M059J (cell line): ENCODE results near the gene KIF21B. TPM values are rescaled to one million over a fixed set of nuclear protein-coding genes. Genes with fewer than 3 reads are reported as not detected.
"Not testable (repeated sequence)": the region's sequence is repeated elsewhere in the genome, so short reads cannot be mapped to it uniquely, and the experiment has no call there.

Source experiments
- DNase-seq: peaks from one replicate; pipeline ENCODE4 v3.0.0-alpha.2; 2012; ENCODE audit warnings: low read depth
- total RNA-seq: library from RNA; depleted of rRNA; stranded (reverse); fragments of >200 nt; shearing (Covaris generic); gene quantifications from 2 replicates; pipeline ENCODE4 v1.2.3, GENCODE V29; 2014; rRNA removed

KIF21B gene
- total RNA-seq, 1 experiment from 2014 or later: 1.2 TPM

DNA sequence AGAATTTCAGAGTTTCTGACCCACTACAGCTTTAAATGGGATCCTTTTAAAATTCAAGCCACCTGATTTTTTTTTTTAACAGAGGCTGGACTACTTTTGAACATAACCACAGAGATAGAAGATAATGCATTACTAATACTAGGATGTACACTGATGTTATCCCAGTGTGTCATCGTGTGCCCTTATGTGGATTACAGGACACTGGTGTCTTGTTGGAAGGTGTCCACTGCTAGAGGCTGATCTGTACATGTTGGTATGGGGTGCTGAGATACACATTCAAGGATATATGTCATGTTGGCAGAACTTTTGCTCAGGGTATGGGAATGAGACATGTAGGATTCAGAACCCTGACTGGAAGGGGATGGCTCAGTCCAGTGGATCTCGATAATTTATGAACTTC is 72.5 kb downstream of the KIF21B start:
- DNase-seq: peak; percentile 24

DNA sequence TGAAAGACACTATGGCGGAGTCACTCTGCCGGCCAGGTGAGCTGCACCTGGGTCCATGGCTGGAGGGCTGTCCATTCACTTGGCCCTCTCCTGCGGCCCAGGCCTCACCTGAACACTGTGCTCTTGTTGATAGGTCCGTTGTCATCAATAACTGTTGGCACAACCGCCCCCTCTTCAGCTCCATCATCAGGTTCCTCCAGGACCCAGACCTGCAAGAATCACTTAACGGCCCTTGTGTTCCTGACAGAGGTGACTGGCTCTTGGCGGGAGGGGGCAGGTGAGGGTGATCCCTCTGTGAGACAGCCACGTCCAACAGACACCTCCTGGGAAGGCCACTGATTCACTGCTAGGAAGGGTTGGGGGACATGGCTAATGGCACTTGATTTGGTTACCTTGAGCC is 73.9 kb downstream of the KIF21B start:
- no peak for DNase-seq

DNA sequence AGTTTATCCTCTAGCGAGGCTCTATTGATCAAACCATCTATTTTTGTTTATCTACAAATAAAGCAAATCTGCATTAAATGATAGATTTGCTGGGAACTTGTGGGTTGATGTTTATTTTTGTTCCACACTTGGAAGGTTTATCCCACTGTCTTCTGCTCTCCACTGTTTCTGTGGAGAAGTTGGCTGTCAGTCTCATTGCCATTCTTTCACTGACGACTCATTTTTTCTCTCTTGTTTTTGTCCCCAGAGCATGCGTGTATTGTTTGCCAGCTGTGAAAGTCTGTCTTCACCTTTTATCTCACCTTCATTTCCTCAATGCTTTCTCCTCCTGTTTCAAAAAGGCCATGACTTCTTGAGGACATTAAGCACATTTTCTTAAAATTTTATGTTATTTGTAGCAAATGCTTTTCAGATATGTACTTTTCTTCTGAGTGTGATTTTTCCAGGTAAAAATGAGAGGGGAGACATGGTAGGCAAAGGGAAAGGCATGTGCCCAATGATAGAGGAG is 76.4 kb downstream of the KIF21B start:
- DNase-seq: no peak

DNA sequence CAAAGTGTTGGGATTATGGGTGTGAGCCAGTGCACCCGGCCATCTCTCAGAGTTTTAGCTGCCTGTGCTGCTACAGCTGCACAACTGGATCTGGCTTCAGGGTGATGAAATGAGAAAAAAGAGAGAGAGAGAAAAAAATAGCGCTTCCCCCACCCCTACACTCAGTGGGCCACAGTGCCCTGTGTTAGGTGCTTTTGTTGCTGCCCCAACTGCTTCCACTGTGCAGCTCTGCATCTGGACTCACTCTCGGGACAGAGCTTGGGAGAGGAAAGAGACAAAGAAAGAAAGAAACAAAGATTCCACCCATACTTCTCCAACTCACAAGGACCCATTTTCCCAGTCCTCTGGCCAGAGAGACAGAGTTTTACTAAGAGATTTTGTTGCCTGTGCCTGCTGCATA is 78.4 kb downstream of the KIF21B start:
- DNase-seq: no peak

DNA sequence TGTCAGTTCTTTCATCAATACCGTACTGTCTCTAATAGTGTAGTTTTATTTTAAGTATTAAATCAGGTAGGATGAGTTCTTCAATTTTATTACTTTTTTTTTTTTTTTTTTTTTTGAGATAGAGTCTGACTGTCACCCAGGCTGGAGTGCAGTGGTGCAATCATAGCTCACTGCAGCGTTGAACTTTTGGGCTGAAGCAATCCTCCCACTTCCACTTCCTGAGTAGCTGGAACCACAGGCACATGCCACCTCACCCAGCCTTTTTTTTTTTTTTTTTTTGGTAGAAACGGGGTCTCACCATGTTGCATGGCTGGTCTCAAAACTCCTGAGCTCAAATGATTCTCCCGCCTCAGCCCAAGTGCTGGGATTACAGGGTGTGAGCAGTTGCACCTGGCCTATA is 84.6 kb downstream of the KIF21B start:
- no peak for DNase-seq

DNA sequence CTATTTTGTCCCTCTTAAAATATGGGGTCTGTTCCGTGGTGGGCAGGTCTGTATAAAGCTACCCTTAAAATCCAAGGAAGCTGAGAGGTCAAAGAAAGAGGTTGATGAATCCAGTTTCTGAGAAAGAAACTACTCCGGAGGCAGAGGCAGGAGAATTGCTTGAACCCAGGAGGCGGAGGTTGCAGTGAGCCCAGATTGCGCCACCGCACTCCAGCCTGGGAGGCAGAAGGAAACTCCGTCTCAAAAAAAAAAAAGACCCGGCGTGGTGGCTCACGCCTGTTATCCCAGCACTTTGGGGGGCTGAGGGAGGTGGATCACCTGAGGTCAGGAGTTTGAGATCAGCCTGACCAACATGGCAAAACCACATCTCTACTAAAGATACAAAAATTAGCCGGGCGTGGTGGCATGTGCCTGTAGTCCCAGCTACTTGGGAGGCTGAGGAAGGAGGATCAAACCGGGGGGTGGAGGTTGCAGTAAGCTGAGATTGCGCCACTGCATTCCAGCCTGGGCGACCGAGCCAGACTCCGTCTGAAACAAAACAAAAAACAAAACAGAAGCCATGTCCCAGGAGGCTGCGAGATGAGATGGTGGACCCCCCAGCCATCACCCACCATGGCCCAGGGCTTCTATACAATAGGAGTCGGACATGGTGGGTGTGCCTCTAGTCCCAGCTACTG is 88.1 kb downstream of the KIF21B start:
- DNase-seq: not testable (repeated sequence)

DNA sequence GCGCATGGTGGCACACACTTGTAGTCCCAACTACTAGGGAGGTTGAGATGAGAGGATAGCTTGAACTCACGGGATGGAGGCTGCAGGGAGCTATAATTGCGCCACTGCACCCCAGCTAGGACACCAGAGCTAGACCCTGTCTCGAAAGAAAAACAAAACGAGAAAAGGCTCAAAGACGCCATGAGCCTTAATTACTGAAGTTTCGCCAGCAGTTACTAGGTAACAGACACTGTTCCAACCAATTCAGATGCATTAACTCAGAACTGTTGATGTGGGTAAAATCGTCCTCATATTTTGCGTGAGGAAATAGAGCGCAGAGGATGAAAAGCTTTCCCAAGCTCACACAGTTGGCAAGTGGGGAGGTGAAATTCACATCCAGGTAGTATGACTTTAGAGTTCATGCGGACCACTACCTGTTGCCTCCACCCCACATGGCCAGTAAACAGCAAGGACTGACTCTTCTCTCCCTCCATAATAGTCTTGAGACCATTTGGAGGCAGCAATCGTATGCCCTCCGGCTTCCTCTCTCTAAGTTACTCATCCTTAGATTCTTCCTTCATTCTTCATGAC is 88.8 kb downstream of the KIF21B start:
- no peak for DNase-seq

DNA sequence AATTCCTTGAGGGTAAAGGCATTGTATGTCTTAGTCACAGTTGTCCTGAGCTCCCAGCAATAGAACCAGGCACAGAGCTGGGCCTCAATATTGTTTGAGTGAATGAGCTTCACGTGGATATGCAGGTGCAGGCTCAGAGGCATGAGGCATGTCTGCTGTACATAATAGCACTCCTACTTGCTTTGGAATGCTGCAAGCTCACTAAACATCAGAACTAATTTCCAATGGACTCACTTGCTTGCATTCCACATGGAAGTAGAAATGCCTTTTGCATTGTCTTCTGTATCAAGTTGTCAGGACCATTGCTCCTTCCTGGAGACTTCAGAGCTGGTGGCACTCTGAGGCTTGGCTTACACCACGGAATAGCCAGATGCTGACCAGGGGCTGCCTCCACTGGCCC is 91.7 kb downstream of the KIF21B start:
- DNase-seq: no peak

DNA sequence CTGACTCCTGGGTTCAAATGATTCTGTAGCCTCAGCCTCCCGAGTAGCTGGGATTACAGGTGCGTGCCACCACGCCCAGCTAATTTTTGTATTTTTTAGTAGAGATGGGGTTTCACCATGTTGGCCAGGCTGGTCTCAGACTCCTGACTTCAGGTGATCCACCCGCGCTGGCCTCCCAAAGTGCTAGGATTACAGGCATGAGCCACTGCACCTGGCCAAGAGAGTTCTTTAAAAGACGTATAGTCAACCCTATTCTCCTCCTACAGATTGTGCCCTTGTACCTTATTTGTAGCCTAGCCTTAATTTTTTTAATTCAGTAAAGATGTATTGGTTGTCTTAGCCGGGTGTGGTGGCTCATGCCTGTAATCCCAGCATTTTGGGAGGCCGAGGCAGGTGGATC is 93.2 kb downstream of the KIF21B start:
- DNase-seq: not testable (repeated sequence)

DNA sequence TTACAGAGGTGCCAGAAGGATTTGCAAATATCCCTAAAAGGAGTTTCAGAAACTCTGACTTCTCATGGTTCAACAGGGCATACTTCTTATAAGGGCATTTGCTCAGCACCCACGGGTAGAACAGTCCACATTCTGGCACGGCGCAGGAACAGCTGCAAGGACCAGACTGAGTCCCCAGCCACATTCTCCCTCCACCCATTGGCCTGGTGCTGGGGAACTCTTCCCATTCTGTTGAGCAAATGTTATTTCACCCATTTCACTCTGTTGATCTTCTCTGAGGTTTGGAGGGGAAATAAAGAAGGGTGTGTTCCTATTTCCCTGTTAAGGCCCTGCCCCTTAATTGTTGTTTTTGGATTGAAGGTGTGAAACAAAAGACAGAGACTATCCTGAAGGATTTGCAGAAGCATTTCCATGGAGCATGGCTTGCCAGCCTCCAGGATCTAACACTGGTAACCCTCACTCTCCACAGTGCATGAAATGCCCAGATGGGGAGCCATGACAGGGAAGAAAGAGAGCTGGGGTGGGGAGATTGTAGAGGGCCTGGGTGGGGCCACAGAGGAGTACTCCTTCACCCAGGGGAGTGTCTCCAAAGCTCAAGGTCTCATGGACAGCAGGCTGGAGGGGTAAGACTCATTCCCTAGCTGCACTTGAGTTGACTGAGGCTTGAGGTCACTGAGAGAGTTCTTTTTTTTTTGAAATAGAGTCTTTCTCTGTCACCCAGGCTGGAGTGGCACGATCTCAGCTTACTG is 93.8 kb downstream of the KIF21B start:
- DNase-seq: no peak

DNA sequence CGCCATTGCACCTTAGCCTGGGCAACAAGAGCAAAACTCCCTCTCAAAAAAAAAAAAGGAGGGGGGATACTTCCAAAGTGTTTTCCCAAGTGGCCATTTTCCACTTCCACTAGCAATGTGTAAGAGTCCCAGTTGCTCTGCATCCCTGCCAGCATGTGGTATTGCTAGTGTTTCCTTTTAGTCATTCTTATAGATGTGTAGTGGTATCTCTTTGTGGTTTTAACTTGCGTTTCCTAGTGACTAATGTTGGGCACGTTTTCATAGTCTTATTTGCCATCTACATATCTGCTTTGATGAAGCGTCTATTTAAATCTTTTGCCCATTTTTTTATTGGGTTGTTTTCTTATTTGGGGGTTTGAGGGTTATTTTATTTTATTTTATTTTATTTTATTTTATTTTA is 97.7 kb downstream of the KIF21B start:
- DNase-seq: peak; percentile 51

DNA sequence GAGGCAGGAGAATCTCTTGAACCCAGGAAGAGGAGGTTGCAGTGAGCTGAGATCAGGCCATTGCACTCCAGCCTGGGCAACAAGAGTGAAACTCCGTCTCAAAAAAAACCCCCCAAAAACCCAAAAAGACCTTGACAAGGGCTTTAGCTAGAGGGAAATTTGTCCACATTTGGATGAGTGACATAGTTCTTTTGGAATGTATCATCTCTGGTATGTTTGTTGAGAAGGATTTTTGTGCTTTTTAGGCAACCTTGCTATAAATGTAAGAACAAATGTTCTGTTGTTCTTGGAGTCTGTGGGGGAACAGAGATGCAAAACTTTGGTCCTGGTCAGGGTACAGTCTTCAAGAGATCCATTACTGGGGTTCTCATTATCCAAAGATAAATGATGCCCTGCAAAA is 99.9 kb downstream of the KIF21B start:
- DNase-seq: peak; percentile 7

DNA sequence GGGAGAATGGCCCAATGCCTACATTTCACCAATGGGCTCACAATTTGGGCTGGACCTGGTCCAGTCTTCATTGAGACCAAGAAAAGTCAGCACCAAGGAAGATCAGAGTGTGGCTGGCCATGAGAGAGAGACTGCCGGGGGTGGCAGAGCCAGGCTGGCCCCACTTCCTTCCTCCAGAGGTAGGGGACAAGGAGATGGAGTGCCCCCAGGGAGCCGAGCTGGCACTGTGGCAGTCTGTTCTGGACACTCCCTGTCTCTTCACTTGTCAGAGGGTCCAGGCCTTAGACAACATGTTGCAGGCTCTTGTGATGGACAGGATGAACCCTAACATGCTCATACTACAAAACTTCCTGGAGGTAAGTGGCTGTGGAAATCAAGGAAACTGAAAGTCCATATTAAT is 101.1 kb downstream of the KIF21B start:
- DNase-seq: no peak

DNA sequence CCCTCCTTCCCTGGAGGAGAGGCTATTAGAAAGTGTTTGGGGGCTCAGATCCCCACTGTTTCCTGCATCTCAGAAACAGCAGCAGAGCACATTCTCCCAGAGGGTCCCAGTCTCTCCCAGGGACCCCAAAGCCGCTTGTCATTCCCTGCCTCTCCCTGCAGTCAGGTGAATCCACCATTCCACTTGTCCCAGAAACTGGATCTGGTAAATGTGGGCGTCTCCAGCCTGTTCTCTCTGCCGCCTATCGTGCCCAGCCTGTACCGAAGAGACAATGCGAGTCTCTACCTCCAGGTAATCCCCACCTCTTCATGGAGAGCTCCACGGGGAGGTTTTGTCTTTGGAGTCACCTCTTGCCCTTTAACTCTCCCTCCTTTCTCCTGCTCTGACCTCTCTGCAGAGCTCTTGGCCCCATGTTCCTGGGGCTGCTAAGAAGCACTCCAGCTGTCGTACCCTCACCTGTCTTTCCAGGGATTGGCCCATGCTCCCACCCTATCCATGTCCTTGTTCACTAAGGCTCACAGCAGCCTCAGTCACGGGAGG is 101.9 kb downstream of the KIF21B start:
- no peak for DNase-seq

Other genes starting within 250 kb of the KIF21B start
- gene GPR25, start 150.7 kb downstream of the KIF21B start, total RNA-seq: not detected in 2 replicates
- gene INAVA, start 128.8 kb downstream of the KIF21B start, total RNA-seq: 2.8 and 4.9 TPM in 2 replicates
- not detected in 2 replicates for gene CACNA1S, start 88.7 kb upstream of the KIF21B start, total RNA-seq
- gene ASCL5, start 103.5 kb upstream of the KIF21B start, total RNA-seq: not detected in 2 replicates
- gene TMEM9, start 130.8 kb upstream of the KIF21B start, total RNA-seq: 129 and 147 TPM in 2 replicates
- not detected in 2 replicates for gene IGFN1, start 167.1 kb upstream of the KIF21B start, total RNA-seq